NCI-H345 treated with DMSO at 0.1 percent for 48 hours (cell line): Measurements from ENCODE around the gene MTRR.
A peak's percentile ranks its signal among the peaks of the same experiment; 100 is the strongest.
"Not testable (repeated sequence)": the region's sequence is repeated elsewhere in the genome, so short reads cannot be mapped to it uniquely, and the experiment has no call there.

Source experiments
- DNase-seq: peaks from one replicate; lab custom pipeline; 2025; ENCODE audit not compliant: unreplicated experiment; lab: John Stamatoyannopoulos, UW

The MTRR gene

GRCh38 chr5:7894439-7894838, 25.5 kb downstream of the MTRR start:
- DNase-seq: no peak

GRCh38 chr5:7894860-7895259, 25.9 kb downstream of the MTRR start:
- DNase-seq: no peak

- DNase-seq: no peak
Observed at GRCh38 chr5:7897014-7897600, 28.2 kb downstream of the MTRR start.

DNA sequence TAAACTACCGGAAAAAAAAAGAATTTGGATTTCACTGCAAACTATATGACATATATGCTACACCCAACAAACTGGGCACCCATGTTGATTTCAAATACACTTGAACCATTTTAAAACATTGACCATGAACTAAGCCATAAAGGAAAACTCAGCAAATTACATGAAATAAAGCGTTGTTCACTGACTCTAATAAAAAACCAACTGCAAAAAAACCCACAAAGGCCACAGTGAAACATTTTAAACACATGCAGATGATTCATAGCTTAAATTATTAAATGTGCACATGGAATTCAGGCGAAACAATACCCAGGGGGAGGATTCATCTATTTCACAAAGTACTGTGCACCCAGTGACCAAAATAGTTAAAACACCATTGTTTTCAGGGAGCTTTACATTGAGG, 33.3 kb downstream of the MTRR start:
- DNase-seq: no peak

DNA sequence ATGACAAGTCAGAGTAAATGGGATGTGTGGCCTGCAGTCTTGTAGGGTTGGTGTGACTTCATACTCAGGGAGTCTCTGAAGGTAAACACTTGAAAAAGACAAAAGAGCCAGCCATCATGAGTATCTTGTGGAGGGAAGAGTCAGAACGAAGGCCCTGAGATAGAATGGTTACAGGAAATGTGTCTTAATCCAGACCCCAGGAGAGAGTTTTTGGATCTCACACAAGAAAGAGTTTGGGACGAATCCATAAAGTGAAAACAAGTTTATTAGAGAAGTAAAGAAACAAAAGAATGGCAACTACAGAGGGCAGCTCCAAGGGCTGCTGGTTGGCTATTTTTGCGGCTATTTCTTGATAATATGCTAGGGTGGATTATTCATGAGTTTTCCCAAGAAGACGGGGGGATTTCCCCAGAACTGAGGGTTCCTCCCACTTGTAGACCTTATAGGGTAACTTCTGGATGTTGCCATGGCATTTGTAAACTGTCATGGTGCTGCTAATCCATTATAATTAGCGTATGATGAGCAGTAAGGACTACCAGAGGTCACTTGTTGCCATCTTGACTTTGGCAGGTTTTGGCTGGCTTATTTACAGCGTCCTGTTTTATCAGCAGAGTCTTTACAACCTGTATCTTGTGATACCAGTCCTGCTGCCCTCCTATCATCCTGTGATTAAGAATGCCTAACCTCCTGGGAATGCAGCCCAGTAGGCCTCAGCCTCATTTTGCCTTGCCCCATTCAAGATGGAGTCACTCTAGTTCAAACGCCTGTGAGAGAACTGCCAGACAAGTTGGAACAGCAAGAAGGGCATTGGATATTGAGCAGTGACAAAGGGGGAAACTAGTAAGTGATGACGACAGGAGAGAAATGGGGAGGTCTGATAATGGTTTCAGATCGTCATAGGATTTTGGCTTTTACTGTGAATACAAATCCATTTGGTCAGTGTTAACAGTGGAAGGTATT, 34.0 kb downstream of the MTRR start:
- no peak for DNase-seq

DNA sequence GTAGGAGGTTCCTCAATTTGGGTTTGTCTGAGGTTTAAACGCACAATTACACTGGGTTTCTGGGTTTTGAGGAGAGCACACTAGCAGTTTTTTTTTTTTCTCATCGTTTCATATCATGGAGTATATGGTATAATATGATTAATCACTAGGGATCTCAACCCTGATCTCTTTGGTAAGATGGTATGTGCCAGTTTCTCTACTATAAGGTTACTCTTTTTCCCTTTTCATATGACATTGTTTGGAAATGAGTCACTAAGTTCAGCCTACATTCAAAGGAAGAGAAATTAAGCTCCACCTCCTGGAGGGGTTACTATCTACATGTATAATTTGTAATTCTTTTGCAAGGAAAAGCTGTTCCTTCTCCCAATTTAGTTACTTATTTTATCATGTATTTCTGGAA, 35.2 kb downstream of the MTRR start:
- DNase-seq: no peak

DNA sequence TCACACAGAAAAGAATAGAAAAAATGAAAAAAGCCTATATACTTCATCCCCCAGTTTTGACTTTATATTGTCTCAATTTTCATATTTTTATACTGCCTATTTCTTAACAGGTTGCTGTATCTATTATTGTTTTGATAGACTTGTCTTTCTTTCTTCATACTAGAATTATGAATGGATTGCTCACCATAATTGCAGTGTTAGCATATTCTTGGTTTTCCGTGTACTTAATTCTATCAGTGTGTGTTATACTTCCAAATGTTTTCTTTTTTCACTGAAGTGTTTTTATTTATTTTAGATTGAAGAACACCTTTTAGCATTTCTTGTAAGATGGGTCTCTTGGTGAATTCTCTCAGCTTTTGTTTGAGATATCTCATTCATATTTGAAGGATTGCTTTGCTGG, 38.7 kb downstream of the MTRR start:
- no peak for DNase-seq

- DNase-seq: no peak
Observed at GRCh38 chr5:7908317-7908716, 39.4 kb downstream of the MTRR start.

- no peak for DNase-seq
Observed at GRCh38 chr5:7910738-7911428, 41.9 kb downstream of the MTRR start.

GRCh38 chr5:7911429-7911771, 42.5 kb downstream of the MTRR start:
- DNase-seq: not testable (repeated sequence)

DNA sequence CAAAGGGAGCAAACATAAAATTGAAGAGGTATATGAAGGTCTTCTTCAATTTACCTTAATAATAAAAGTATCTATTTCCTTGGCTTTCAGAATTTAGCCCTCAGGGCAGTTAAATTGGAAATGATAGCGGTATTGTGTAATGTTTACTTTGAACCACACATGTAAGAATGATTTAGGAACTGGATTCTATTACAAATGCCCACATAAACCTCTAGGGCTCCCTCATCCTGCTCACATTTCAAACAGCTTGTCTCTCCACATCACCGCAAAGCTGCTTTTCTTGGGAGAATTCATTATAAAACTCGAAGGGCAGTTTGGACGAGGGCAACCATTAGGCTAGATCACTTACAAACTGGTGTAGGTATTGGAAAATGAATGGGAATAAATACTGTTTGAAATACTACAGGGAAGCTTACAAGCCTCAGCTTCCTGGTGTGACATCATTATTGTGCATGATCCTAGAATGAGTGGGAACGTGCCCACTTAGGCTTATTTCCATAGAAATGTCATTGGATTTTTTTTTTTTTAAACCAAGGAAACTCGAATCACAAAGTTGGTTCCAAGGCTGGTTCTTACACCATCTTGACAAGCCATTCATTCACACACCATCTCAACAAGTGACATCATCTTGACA, 47.3 kb downstream of the MTRR start:
- DNase-seq: no peak

GRCh38 chr5:7917130-7918123, 48.5 kb downstream of the MTRR start:
- no peak for DNase-seq

DNA sequence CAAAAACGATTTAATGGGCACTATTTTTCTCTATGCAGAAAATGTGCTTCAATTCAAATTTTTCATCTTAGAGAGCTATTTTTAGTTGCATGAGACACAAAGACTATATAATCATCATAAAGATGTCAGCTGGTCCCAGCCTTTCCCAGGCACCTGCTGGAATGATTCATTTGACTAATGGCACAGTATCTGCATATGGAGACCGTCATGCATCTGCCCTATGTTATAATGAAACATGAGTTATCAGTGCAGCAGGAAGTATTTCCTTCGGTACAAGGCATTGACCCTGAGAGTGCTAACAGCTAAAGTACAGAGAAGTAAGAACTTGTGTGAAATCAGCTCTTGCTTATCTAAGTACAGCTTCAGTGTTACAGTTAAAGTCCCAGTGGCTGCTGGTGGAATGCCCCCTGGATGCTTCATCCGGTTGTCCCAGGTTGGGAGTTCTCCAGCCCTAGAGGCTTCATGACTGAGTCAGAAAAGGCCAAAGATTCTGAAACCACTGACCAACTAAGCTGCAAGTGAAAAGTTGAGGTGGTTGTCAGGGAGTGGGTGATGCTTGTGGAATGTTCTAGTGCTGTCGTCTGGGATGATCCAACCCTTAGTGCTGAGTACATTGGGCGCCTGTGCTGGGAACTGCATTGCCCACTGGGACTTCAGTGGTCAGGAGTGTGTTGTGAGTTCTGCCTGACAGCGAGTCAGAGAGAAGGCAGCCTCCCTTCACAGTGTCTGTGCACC, 57.2 kb downstream of the MTRR start:
- DNase-seq: no peak

DNA sequence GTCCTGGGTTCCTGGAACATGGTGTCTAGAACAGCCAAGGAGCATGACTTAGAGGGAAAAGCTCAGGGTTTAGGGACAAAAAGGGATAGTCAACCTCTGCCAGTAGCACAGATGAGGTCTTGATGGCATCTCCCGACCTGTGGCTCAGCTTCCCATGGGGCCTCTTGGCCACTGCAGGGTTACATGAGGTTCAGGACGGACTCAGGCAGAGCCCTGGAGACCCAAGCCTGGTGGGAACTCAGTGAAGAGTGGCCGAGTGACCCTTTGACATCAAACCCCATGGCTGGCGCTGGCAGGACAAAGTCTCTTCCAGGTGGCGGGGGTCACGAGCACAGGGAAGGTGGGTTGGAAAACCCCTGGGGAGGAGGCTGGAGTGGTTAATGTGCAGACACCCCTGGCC, 57.8 kb downstream of the MTRR start:
- no peak for DNase-seq

- DNase-seq: peak; percentile 69
Observed at GRCh38 chr5:7927466-7928375, 58.8 kb downstream of the MTRR start.

DNA sequence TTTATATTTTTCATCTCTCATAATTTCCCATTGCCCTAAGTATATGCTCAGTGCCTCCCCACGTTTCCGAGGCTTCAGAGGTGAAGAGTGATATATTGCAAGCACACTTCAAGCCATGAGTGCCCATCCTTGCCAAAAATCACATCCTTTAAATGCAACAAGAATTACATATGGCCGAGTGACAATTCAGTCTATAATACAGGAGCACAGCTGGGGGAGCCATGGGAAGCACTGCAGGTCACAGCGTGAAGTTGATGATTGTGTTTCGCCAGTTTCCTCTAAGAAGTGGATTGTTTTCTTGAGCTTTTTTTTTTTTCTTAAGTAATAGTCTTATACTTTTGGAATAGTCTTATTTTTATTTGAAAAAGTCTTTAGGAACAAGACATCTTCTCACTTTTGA, 61.1 kb downstream of the MTRR start:
- no peak for DNase-seq

GRCh38 chr5:7941692-7942091, 72.7 kb downstream of the MTRR start:
- DNase-seq: peak; percentile 50

DNA sequence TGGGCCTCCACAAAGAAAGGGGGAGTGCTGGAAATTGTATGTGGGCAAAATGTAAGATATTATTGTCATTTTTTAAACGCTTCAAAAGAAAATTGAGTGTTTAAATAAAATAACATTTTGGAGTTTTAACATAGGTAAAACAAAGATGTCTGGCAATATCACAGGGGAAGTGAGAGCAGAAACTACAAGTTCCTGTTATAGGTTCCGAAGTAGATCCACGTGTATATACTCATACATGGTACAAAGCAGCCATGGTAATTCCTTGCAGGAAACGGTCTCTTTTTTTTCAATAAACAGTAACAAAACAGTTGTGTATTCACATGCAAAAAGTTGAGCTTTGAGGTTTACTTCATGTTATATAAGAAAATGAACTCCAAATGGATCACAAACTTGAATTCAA, 78.4 kb downstream of the MTRR start:
- DNase-seq: no peak
